Lower lobe of right lung (tissue), 2 donors: Measurements from ENCODE around the gene MLIP. TPM values are rescaled to one million over a fixed set of nuclear protein-coding genes. Genes with fewer than 3 reads are reported as not detected.

Experiments used
- ATAC-seq, 2 donors: fragments of 200-7000 bp; cut with Tn5 transposase; one replicate each; pipeline ENCODE4 v1.9.1; 2020 to 2022; ENCODE audit warnings: mild to moderate bottlenecking in 2 of 2, moderate library complexity in 2 of 2
- DNase-seq: peaks from one replicate; pipeline ENCODE4 v3.0.0-alpha.2; 2020
- H3K27ac ChIP-seq: fragments of 200-600 bp; one replicate; pipeline ENCODE4 v1.8.0; 2022
- H3K27me3 ChIP-seq: fragments of 200-600 bp; one replicate; pipeline ENCODE4 v1.8.0; 2022; ENCODE audit warnings: low read depth
- H3K36me3 ChIP-seq: fragments of 200-600 bp; one replicate; pipeline ENCODE4 v1.8.0; 2022; ENCODE audit warnings: mild to moderate bottlenecking
- H3K4me1 ChIP-seq: fragments of 200-600 bp; one replicate; pipeline ENCODE4 v1.8.0; 2022
- H3K4me3 ChIP-seq: fragments of 200-600 bp; one replicate; pipeline ENCODE4 v1.8.0; 2022; ENCODE audit warnings: mild to moderate bottlenecking
- H3K9me3 ChIP-seq: fragments of 200-600 bp; one replicate; pipeline ENCODE4 v1.8.0; 2022
- intact Hi-C: fragments of 100-400 bp; cut with DNase I; formaldehyde crosslinking; loops from one replicate; pipeline ENCODE4 v1.11.0; 2022
- total RNA-seq: library from RNA; stranded (reverse); fragmentation: NEBNext Ultra II Directional; extraction: Animal tissue kit (Norgen Biotek cat#: 25700); gene quantifications from one replicate; pipeline ENCODE4 v1.2.1, GENCODE V29; 2021
- TF ChIP-seq, protein P1 (sequence below): fragments of 200-600 bp; IDR thresholded peaks from one replicate; pipeline ENCODE4 v1.8.0; 2022; ENCODE audit warnings: antibody characterized with exemption, mild to moderate bottlenecking
- donor health status: DM: no; HTN: yes; CAD: no; lungs with severe emphysema.

Gene MLIP
- total RNA-seq, 1 donor from 2014 or later, result not detected

DNA sequence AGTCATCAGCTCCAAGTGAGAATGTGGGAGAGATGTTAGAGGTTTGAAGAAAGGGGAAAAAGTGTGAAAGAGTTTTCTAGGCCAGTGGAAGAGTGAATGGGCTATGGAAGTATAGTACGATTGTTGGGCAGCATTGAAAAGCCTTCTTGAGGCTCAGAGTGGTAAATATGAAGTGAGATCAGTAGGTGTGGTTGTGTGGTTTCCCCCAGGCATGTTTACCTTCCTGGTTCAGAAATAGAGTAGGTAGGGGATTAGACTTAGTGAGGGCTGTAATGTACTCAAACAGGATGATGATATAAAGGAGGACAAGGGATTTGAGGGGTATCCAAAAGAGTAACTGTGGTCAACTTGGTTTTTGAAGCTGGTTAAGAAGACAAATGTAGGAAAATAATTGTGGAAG lies 3.7 kb downstream of the MLIP start:
- ATAC-seq, result no peak
- H3K36me3 ChIP-seq, result no peaks in the 10 kb centered on the region
- no peaks in the 10 kb centered on the region for H3K27me3 ChIP-seq
- H3K27ac ChIP-seq, result no peak overlapping the region
- H3K4me3 ChIP-seq, result no peak overlapping the region
- no peak for DNase-seq
- H3K9me3 ChIP-seq, result no peaks in the 10 kb centered on the region
- H3K4me1 ChIP-seq, result no peaks in the 10 kb centered on the region
- TF ChIP-seq, protein P1, sequence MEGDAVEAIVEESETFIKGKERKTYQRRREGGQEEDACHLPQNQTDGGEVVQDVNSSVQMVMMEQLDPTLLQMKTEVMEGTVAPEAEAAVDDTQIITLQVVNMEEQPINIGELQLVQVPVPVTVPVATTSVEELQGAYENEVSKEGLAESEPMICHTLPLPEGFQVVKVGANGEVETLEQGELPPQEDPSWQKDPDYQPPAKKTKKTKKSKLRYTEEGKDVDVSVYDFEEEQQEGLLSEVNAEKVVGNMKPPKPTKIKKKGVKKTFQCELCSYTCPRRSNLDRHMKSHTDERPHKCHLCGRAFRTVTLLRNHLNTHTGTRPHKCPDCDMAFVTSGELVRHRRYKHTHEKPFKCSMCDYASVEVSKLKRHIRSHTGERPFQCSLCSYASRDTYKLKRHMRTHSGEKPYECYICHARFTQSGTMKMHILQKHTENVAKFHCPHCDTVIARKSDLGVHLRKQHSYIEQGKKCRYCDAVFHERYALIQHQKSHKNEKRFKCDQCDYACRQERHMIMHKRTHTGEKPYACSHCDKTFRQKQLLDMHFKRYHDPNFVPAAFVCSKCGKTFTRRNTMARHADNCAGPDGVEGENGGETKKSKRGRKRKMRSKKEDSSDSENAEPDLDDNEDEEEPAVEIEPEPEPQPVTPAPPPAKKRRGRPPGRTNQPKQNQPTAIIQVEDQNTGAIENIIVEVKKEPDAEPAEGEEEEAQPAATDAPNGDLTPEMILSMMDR, result no peak
- intact Hi-C loops, result no loop called here

DNA sequence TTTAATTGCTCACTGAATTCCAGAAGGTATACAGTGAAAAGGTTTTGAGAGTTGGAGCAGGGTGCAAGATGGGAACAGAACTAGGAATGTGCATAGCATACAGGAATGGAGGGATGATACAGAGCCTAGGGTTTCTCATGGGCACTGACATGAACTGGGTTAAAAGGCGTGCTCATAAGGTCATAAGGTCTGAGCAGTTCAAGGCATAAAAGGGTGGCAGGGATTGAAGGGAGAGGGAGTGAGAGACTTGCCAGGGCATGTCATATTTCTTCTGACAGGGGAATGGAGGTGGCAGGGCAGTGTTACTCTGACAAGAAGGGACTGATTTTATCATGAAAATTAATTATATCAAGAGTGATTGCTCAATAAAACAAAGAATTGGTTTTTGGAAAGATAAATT lies 4.7 kb downstream of the MLIP start:
- ATAC-seq, result no peak
- Histone ChIP-seq H3K36me3 (no peaks in the 10 kb centered on the region), H3K9me3 (no peaks in the 10 kb centered on the region), H3K27ac (no peak overlapping the region), H3K4me1 (no peaks in the 10 kb centered on the region), H3K4me3 (no peak overlapping the region), H3K27me3 (no peaks in the 10 kb centered on the region)
- TF ChIP-seq, protein P1, result no peak
- no peak for DNase-seq
- intact Hi-C loops, result no loop called here

DNA sequence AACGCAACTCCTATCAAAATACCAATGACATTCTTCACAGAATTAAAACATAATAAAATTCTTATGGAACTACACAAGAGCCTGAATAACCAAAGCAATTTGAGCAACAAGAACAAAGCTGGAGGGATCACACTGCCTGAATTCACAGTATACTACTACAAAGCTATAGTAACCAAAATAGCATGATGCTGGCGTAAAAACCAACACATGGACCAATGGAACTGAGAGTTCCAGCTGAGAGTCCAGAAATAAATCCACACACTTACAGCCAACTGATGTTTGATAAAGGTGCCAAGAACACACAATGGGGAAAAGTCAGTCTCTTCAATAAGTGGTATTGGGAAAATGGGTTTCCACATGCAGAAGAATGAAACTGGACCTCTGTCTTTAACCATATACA lies 6.9 kb downstream of the MLIP start:
- intact Hi-C loops, result no loop called here
- no peak for ATAC-seq
- no peak for DNase-seq
- no peak overlapping the region for H3K4me3 ChIP-seq
- TF ChIP-seq, protein P1, result no peak
- H3K27me3 ChIP-seq, result no peaks in the 10 kb centered on the region
- no peak overlapping the region for H3K27ac ChIP-seq
- H3K4me1 ChIP-seq, result no peaks in the 10 kb centered on the region
- H3K36me3 ChIP-seq, result no peaks in the 10 kb centered on the region
- no peaks in the 10 kb centered on the region for H3K9me3 ChIP-seq

DNA sequence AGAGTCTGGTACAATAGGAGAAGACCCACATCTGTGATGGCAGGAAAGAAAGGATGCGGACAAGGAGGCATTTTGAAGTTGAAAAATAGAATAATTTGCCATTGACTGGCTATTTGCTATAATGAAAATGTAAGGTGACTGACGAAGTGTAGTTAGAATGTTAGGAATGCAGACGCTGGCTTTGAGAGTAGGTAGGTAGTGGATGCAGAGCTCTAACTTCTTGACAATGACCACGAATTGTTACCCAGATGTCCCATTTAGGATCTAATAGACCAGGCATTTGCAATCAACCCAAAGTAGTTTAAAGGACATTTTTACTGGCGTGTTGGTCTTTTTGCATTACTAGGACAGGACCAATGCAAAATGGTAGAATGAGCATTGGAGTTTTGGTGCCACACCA lies 14.2 kb downstream of the MLIP start:
- Histone ChIP-seq H3K36me3 (no peaks in the 10 kb centered on the region), H3K9me3 (no peaks in the 10 kb centered on the region), H3K4me1 (no peaks in the 10 kb centered on the region), H3K27me3 (no peaks in the 10 kb centered on the region), H3K27ac (no peak overlapping the region), H3K4me3 (no peak overlapping the region)
- no peak for ATAC-seq
- no peak for DNase-seq
- TF ChIP-seq, protein P1, result no peak
- intact Hi-C loops, result no loop called here

DNA sequence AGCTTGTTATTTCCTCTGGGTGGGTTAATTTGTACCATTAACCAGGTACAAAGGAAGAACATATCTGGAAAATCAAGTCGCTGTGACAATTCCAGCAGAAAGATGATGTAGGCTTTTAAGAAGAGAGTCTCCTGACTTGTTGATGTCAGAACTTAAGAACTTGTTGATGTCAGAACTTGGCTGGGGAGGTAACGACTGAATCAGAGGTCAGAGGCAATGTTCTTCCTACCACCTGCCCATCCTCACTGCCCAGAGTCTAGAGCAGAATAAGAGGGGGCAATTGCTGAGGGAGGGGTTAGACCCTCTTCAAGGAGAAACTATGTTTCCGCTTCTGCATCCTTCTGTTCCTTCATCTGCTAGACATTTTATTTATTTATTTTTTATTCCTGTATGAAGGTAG lies 18.9 kb downstream of the MLIP start:
- Histone ChIP-seq H3K27me3 (no peaks in the 10 kb centered on the region), H3K27ac (no peak overlapping the region), H3K4me3 (no peak overlapping the region), H3K4me1 (no peaks in the 10 kb centered on the region), H3K36me3 (no peaks in the 10 kb centered on the region), H3K9me3 (no peaks in the 10 kb centered on the region)
- intact Hi-C loops, result no loop called here
- TF ChIP-seq, protein P1, result no peak
- DNase-seq (no peak), ATAC-seq (no peak)

- intact Hi-C loops, result no loop called here
- ATAC-seq (no peak), DNase-seq (no peak)
- Histone ChIP-seq H3K9me3 (no peaks in the 10 kb centered on the region), H3K4me3 (no peak overlapping the region), H3K27ac (no peak overlapping the region), H3K27me3 (no peaks in the 10 kb centered on the region), H3K36me3 (no peaks in the 10 kb centered on the region), H3K4me1 (no peaks in the 10 kb centered on the region)
- TF ChIP-seq, protein P1, result no peak
Observed at GRCh38 chr6:54132587-54132986, 21.3 kb downstream of the MLIP start.
